Germinal center (tissue), 1 donor: Measurements from ENCODE around the gene DENND1A.
"Not testable (repeated sequence)": the region's sequence is repeated elsewhere in the genome, so short reads cannot be mapped to it uniquely, and the experiment has no call there.

ENCODE experiments used
- DNase-seq: peaks from one replicate; pipeline ENCODE4 v3.0.0; 2012; ENCODE audit warnings: mixed read lengths, low spot score

The DENND1A gene

GRCh38 chr9:123923377-123923776 is 6.5 kb downstream of the DENND1A start:
- no peak for DNase-seq

- DNase-seq, result no peak
Observed at GRCh38 chr9:123922911-123923310, 7.0 kb downstream of the DENND1A start.

GRCh38 chr9:123922431-123922830 is 7.5 kb downstream of the DENND1A start:
- no peak for DNase-seq

- no peak for DNase-seq
Observed at GRCh38 chr9:123914517-123915196, 15.3 kb downstream of the DENND1A start.

GRCh38 chr9:123912167-123912897 is 17.6 kb downstream of the DENND1A start:
- DNase-seq, result no peak

GRCh38 chr9:123911024-123911423 is 18.9 kb downstream of the DENND1A start:
- DNase-seq, result no peak

GRCh38 chr9:123909192-123909591 is 20.7 kb downstream of the DENND1A start:
- DNase-seq, result not testable (repeated sequence)

- not testable (repeated sequence) for DNase-seq
Observed at GRCh38 chr9:123903550-123903949, 26.4 kb downstream of the DENND1A start.

GRCh38 chr9:123894822-123895221 is 35.1 kb downstream of the DENND1A start:
- no peak for DNase-seq

GRCh38 chr9:123893831-123894460 is 36.0 kb downstream of the DENND1A start:
- no peak for DNase-seq

GRCh38 chr9:123893115-123893514 is 36.8 kb downstream of the DENND1A start:
- no peak for DNase-seq

GRCh38 chr9:123887837-123888236 is 42.1 kb downstream of the DENND1A start:
- DNase-seq, result no peak

GRCh38 chr9:123885834-123886233 is 44.1 kb downstream of the DENND1A start:
- not testable (repeated sequence) for DNase-seq

- DNase-seq, result no peak
Observed at GRCh38 chr9:123883634-123884033, 46.3 kb downstream of the DENND1A start.

GRCh38 chr9:123881604-123882003 is 48.3 kb downstream of the DENND1A start:
- no peak for DNase-seq

GRCh38 chr9:123880420-123880819 is 49.5 kb downstream of the DENND1A start:
- no peak for DNase-seq

- DNase-seq, result no peak
Observed at GRCh38 chr9:123876750-123877149, 53.2 kb downstream of the DENND1A start.

- no peak for DNase-seq
Observed at GRCh38 chr9:123872710-123873109, 57.2 kb downstream of the DENND1A start.

- DNase-seq, result no peak
Observed at GRCh38 chr9:123871781-123872180, 58.1 kb downstream of the DENND1A start.

GRCh38 chr9:123868002-123868401 is 61.9 kb downstream of the DENND1A start:
- DNase-seq, result no peak

- no peak for DNase-seq
Observed at GRCh38 chr9:123867034-123867433, 62.9 kb downstream of the DENND1A start.

- DNase-seq, result no peak
Observed at GRCh38 chr9:123866497-123866896, 63.4 kb downstream of the DENND1A start.
